Measurements from ENCODE around the gene GAPT.
"Not testable (repeated sequence)": the region's sequence is repeated elsewhere in the genome, so short reads cannot be mapped to it uniquely, and the experiment has no call there.

Gene GAPT

GRCh38 chr5:58503390-58504046, 12.3 kb downstream of the GAPT start:
- no peak for DNase-seq (ENCODE audit: low read depth)

GRCh38 chr5:58504766-58505165, 13.5 kb downstream of the GAPT start:
- no peak for DNase-seq (ENCODE audit: low read depth)

- no peak for DNase-seq (ENCODE audit: low read depth)
Measured at GRCh38 chr5:58505502-58505901, 14.3 kb downstream of the GAPT start.

GRCh38 chr5:58505971-58506640, 14.9 kb downstream of the GAPT start:
- DNase-seq (ENCODE audit: low read depth) = no peak

GRCh38 chr5:58507715-58508114, 16.5 kb downstream of the GAPT start:
- no peak for DNase-seq (ENCODE audit: low read depth)

GRCh38 chr5:58517198-58517597, 26.0 kb downstream of the GAPT start:
- DNase-seq (ENCODE audit: low read depth) = no peak

- no peak for DNase-seq (ENCODE audit: low read depth)
Measured at GRCh38 chr5:58523956-58524355, 32.7 kb downstream of the GAPT start.

GRCh38 chr5:58524571-58524970, 33.3 kb downstream of the GAPT start:
- no peak for DNase-seq (ENCODE audit: low read depth)

GRCh38 chr5:58530942-58531490, 39.8 kb downstream of the GAPT start:
- no peak for DNase-seq (ENCODE audit: low read depth)

GRCh38 chr5:58541935-58542334, 50.7 kb downstream of the GAPT start:
- not testable (repeated sequence) for DNase-seq (ENCODE audit: low read depth)

GRCh38 chr5:58542709-58543108, 51.5 kb downstream of the GAPT start:
- DNase-seq (ENCODE audit: low read depth) = no peak

- no peak for DNase-seq (ENCODE audit: low read depth)
Measured at GRCh38 chr5:58543723-58544122, 52.5 kb downstream of the GAPT start.

- DNase-seq (ENCODE audit: low read depth) = no peak
Measured at GRCh38 chr5:58544195-58544594, 53.0 kb downstream of the GAPT start.

GRCh38 chr5:58544926-58545325, 53.7 kb downstream of the GAPT start:
- DNase-seq (ENCODE audit: low read depth) = no peak

GRCh38 chr5:58545912-58546311, 54.7 kb downstream of the GAPT start:
- no peak for DNase-seq (ENCODE audit: low read depth)
